ENCODE data around the gene RFX4. TPM values are rescaled to one million over a fixed set of nuclear protein-coding genes. Genes with fewer than 3 reads are reported as not detected.

RFX4 gene
- total and polyA plus RNA-seq, 9 of the 15 experiments (the other 6 are each of a cell fraction or from before 2014, with no cell fraction given), result not detected

- Histone ChIP-seq H3K4me1 (replicated peaks in 1 of 2; ENCODE audit: control insufficient read depth in 2 of 2, insufficient read depth in 2 of 2, low read length in 2 of 2) (peaks cover 0 to 8% of the 10 kb centered on the region in 2 experiments; a peak in 1 of 5 replicates), H2AFZ (ENCODE audit: low read depth, low read length) (no peak overlapping the region), H3K27me3 (ENCODE audit: control insufficient read depth in 2 of 2, insufficient read depth in 2 of 2, low read length in 2 of 2) (peaks cover 9 to 35% of the 10 kb centered on the region in 2 experiments; a peak in 4 of 5 replicates), H4K20me1 (replicated peaks; ENCODE audit: control insufficient read depth, insufficient read depth, low read length) (no peaks in the 10 kb centered on the region), H3K36me3 (ENCODE audit: control insufficient read depth, insufficient read depth, low read length) (no peaks in the 10 kb centered on the region), H3K4me2 (ENCODE audit: insufficient read depth, low read length) (no peak overlapping the region), H3K4me3 (no peak overlapping the region), H3K9me3 (replicated peaks; ENCODE audit: control insufficient read depth, insufficient read depth, low read depth, low read length) (no peaks in the 10 kb centered on the region), H3K79me2 (ENCODE audit: control insufficient read depth, insufficient read depth, low read length) (no peaks in the 10 kb centered on the region), H3K9me1 (ENCODE audit: control insufficient read depth, insufficient read depth, low read length) (no peaks in the 10 kb centered on the region), H3K27ac (ENCODE audit: extremely low read depth, low read depth, low read length) (no peak overlapping the region), H3K9ac (ENCODE audit: insufficient read depth in 1 of 2, low read depth in 2 of 2, low read length in 2 of 2) (no peak overlapping the region)
- POLR2A ChIA-PET, result no interaction called here
- no peak for ATAC-seq
- no peak for FAIRE-seq
- WGBS (ENCODE audit: insufficient coverage, low coverage, missing lambda C conversion rate), result 2% methylated on average over 5 of the region's 5 CpGs
- no peak for DNase-seq (ENCODE audit: extremely low read depth in 1 of 4, low spot score in 3 of 4)
- CTCF ChIA-PET (ENCODE audit: low intra/inter-chr PET ratio), result no interaction called here
- BruUV-seq (replicated peaks), result no TSS peak
- in situ Hi-C loops (cut with MboI) (no loop called here), intact Hi-C loops (cut with micrococcal nuclease) (no loop called here)
- TF ChIP-seq ZSCAN32 (CRISPR knock-in tag; IDR thresholded peaks at IDR 0.05), result no peak
- TF ChIP-seq ZEB2 (IDR thresholded peaks at IDR 0.05), result no peak
- TF ChIP-seq PCBP1 (IDR thresholded peaks at IDR 0.05; ENCODE audit: low read depth, low read length, poor library complexity, severe bottlenecking), result no peak
- TF ChIP-seq KLF16 (IDR thresholded peaks at IDR 0.05), result no peak
- no peak for TF ChIP-seq ZNF146 (CRISPR knock-in tag; IDR thresholded peaks at IDR 0.05; ENCODE audit: unreplicated experiment)
- no peak for TF ChIP-seq DNMT1 (IDR thresholded peaks at IDR 0.05)
- TF ChIP-seq NELFE (IDR thresholded peaks at IDR 0.05; ENCODE audit: insufficient read depth, insufficient read length), result no peak
- no peak for TF ChIP-seq C11orf30 (IDR thresholded peaks at IDR 0.05; ENCODE audit: low read depth)
- no peak for TF ChIP-seq SOX6 (IDR thresholded peaks at IDR 0.05)
- TF ChIP-seq, protein P1, sequence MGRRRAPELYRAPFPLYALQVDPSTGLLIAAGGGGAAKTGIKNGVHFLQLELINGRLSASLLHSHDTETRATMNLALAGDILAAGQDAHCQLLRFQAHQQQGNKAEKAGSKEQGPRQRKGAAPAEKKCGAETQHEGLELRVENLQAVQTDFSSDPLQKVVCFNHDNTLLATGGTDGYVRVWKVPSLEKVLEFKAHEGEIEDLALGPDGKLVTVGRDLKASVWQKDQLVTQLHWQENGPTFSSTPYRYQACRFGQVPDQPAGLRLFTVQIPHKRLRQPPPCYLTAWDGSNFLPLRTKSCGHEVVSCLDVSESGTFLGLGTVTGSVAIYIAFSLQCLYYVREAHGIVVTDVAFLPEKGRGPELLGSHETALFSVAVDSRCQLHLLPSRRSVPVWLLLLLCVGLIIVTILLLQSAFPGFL (CRISPR knock-in tag; IDR thresholded peaks at IDR 0.05), result no peak
- TF ChIP-seq SP1 (CRISPR knock-in tag; IDR thresholded peaks at IDR 0.05), result no peak
- TF ChIP-seq FOXA1 (IDR thresholded peaks at IDR 0.05; ENCODE audit: borderline replicate concordance), result no peak
- no peak for TF ChIP-seq RUNX1 (IDR thresholded peaks at IDR 0.05; ENCODE audit: low read depth)
- no peak for TF ChIP-seq MTA3 (IDR thresholded peaks at IDR 0.05; ENCODE audit: borderline replicate concordance)
- TF ChIP-seq, protein P2, sequence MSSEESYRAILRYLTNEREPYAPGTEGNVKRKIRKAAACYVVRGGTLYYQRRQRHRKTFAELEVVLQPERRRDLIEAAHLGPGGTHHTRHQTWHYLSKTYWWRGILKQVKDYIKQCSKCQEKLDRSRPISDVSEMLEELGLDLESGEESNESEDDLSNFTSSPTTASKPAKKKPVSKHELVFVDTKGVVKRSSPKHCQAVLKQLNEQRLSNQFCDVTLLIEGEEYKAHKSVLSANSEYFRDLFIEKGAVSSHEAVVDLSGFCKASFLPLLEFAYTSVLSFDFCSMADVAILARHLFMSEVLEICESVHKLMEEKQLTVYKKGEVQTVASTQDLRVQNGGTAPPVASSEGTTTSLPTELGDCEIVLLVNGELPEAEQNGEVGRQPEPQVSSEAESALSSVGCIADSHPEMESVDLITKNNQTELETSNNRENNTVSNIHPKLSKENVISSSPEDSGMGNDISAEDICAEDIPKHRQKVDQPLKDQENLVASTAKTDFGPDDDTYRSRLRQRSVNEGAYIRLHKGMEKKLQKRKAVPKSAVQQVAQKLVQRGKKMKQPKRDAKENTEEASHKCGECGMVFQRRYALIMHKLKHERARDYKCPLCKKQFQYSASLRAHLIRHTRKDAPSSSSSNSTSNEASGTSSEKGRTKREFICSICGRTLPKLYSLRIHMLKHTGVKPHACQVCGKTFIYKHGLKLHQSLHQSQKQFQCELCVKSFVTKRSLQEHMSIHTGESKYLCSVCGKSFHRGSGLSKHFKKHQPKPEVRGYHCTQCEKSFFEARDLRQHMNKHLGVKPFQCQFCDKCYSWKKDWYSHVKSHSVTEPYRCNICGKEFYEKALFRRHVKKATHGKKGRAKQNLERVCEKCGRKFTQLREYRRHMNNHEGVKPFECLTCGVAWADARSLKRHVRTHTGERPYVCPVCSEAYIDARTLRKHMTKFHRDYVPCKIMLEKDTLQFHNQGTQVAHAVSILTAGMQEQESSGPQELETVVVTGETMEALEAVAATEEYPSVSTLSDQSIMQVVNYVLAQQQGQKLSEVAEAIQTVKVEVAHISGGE (CRISPR knock-in tag; IDR thresholded peaks at IDR 0.05), result no peak
- no peak for TF ChIP-seq GTF2B (IDR thresholded peaks at IDR 0.05; ENCODE audit: extremely low read depth, insufficient read length)
- TF ChIP-seq RBM34 (IDR thresholded peaks at IDR 0.05; ENCODE audit: borderline replicate concordance, insufficient read depth, low read length), result no peak
Observed at GRCh38 chr12:106598003-106598402, 15.2 kb downstream of the RFX4 start.
